ENCODE data around the gene APBA2. TPM values are rescaled to one million over a fixed set of nuclear protein-coding genes. Genes with fewer than 3 reads are reported as not detected.

APBA2 gene
- total and polyA plus RNA-seq, 2 donors from 2014 or later: 1.0 to 6.1 TPM

DNA sequence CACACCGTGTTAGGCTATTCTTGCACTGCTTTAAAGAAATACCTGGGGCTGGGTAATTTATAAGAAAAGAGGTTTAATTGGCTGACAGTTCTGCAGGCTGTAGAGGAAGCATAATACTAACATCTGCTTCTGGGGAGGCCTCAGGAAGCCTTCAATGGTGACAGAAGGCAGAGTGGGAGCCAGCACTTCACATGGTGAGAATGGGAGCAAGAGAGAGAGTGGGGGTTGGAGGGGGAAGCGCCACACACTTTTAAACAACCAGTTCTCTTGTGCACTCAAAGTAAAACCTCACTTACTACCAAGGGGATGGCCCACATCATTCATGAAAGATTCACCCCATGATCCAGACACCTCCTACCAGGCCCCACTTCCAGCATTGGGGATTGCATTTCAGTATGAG lies 181.1 kb downstream of the APBA2 start:
- FAIRE-seq (no peak), DNase-seq (no peak)
- Histone ChIP-seq H3K4me3 (ENCODE audit: low read length in 3 of 3) (no peak overlapping the region), H3K9me3 (ENCODE audit: control insufficient read depth in 2 of 3, insufficient read depth in 1 of 3, low read length in 3 of 3) (peaks cover 0 to 9% (median 0%) of the 10 kb centered on the region in 3 donors), H3K27me3 (ENCODE audit: control insufficient read depth, insufficient read depth, low read length) (no peaks in the 10 kb centered on the region), H3K4me1 (ENCODE audit: control insufficient read depth in 2 of 3, insufficient read depth in 2 of 3, low read depth in 1 of 3, low read length in 3 of 3) (no peaks in the 10 kb centered on the region), H3K27ac (ENCODE audit: low read depth in 2 of 2, low read length in 2 of 2) (no peak overlapping the region), H3K36me3 (ENCODE audit: control insufficient read depth in 2 of 3, insufficient read depth in 3 of 3, low read length in 3 of 3) (no peaks in the 10 kb centered on the region), H3K9ac (ENCODE audit: low read length in 3 of 3) (no peak overlapping the region)
- intact Hi-C loops (cut with DNase I): no loop called here
- TF ChIP-seq CTCF (IDR thresholded peaks at IDR 0.05; ENCODE audit: borderline replicate concordance, extremely low read depth, insufficient read depth): no peak

DNA sequence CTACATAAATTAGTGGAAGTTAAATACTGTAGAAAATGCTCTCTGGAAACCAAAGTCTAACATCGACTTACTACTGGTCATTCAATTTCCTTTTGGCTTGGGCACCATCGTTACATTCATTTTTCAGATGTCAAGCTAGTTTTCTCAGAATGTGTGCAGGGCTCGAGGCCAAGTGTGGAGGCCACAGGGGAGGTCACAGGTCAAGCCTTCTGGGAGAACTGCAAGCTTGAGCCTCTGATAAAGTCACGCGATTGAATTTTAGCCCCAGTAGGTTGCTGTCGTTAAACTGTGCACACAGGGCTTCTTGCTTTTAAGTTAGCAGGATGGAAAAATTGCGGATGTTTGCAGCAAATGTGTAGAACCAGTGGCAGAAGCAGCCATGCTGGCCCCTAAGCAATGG lies 182.2 kb downstream of the APBA2 start:
- Histone ChIP-seq H3K4me1 (ENCODE audit: control insufficient read depth in 2 of 3, insufficient read depth in 2 of 3, low read depth in 1 of 3, low read length in 3 of 3) (no peaks in the 10 kb centered on the region), H3K27ac (ENCODE audit: low read depth in 2 of 2, low read length in 2 of 2) (no peak overlapping the region), H3K36me3 (ENCODE audit: control insufficient read depth in 2 of 3, insufficient read depth in 3 of 3, low read length in 3 of 3) (no peaks in the 10 kb centered on the region), H3K9me3 (ENCODE audit: control insufficient read depth in 2 of 3, insufficient read depth in 1 of 3, low read length in 3 of 3) (peaks cover 0 to 9% (median 0%) of the 10 kb centered on the region in 3 donors), H3K27me3 (ENCODE audit: control insufficient read depth, insufficient read depth, low read length) (no peaks in the 10 kb centered on the region), H3K9ac (ENCODE audit: low read length in 3 of 3) (no peak overlapping the region), H3K4me3 (ENCODE audit: low read length in 3 of 3) (no peak overlapping the region)
- intact Hi-C loops (cut with DNase I): no loop called here
- no peak for TF ChIP-seq CTCF (IDR thresholded peaks at IDR 0.05; ENCODE audit: borderline replicate concordance, extremely low read depth, insufficient read depth)
- FAIRE-seq: no peak
- DNase-seq: no peak

DNA sequence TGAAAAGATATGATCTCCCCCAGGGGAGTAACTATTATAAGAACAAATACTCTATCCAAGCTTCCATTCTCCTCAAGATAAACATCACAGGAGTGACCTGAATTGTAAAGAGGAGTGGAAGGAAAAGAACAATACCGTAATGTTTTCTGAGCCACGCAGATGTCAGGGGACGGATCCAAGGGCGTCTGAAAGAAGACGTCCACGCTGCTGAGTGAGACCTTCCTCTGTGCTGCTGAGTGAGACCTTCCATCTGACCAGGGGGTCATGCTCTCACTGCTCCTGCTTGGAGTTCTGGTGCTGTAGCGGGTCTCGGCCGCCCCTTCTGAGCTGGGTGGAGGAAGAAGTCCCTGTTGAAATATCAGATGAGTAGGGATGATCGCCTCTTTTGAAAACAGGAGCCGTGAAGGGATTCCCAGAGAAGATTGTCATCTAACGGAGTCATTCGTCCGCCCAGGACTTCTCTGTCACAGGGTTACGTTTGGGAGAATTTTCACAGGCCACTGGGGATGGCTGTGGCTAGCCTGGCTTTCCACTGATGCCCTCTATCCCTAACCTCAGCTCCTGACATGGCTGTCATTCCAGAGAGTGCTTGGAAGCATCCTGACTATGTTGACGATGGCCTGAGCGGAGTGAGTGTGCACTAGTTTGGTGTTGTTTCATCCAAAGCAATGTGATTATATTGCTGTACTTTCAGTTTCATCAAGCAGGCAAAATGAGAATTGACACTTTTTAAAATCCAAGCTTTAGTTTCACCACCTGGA lies 184.9 kb downstream of the APBA2 start:
- no peak for FAIRE-seq
- no peak overlapping the region for H3K4me3 ChIP-seq (ENCODE audit: low read length in 3 of 3)

More for the DNA sequence above, 184.9 kb downstream of the APBA2 start:
- H3K27me3 ChIP-seq (ENCODE audit: control insufficient read depth, insufficient read depth, low read length): no peaks in the 10 kb centered on the region
- no peak overlapping the region for H3K9ac ChIP-seq (ENCODE audit: low read length in 3 of 3)
- no peak overlapping the region for H3K27ac ChIP-seq (ENCODE audit: low read depth in 2 of 2, low read length in 2 of 2)
- no peak for TF ChIP-seq CTCF (IDR thresholded peaks at IDR 0.05; ENCODE audit: borderline replicate concordance, extremely low read depth, insufficient read depth)
- H3K36me3 ChIP-seq (ENCODE audit: control insufficient read depth in 2 of 3, insufficient read depth in 3 of 3, low read length in 3 of 3): no peaks in the 10 kb centered on the region
- intact Hi-C loops (cut with DNase I): no loop called here
- H3K9me3 ChIP-seq (ENCODE audit: control insufficient read depth in 2 of 3, insufficient read depth in 1 of 3, low read length in 3 of 3): peaks cover 0 to 9% (median 0%) of the 10 kb centered on the region in 3 donors
- DNase-seq: no peak
- H3K4me1 ChIP-seq (ENCODE audit: control insufficient read depth in 2 of 3, insufficient read depth in 2 of 3, low read depth in 1 of 3, low read length in 3 of 3): no peaks in the 10 kb centered on the region
